ENCODE results near the gene RTP4. TPM values are rescaled to one million over a fixed set of nuclear protein-coding genes. Genes with fewer than 3 reads are reported as not detected.

Gene RTP4
- total and polyA plus RNA-seq, 10 of the 15 experiments (the other 5 are each of a cell fraction or from before 2014, with no cell fraction given): 2.2 to 6.5 (median 3.9) TPM

DNA sequence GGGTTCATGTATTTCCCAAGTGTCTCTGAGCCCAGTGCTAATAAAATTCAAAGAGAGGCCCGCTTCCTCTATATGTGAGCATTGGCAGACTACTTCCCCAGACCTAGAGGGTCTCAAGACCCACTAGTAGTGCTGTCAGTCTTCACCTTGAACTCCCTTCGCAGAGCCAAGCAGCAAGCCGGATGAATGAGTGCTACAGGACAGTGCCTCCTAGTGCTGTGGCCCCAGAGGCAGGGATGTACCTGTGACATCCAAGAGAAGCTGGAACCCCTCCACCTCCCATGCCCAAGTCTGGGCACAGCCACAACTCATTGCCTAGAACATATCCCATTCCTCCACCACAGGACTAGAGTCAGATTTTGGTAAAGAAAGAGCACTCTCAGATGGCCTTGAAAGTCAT, 39.5 kb upstream of the RTP4 start (continued):
- TF ChIP-seq, protein P1, sequence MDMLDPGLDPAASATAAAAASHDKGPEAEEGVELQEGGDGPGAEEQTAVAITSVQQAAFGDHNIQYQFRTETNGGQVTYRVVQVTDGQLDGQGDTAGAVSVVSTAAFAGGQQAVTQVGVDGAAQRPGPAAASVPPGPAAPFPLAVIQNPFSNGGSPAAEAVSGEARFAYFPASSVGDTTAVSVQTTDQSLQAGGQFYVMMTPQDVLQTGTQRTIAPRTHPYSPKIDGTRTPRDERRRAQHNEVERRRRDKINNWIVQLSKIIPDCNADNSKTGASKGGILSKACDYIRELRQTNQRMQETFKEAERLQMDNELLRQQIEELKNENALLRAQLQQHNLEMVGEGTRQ (IDR thresholded peaks at IDR 0.05; ENCODE audit: borderline replicate concordance, low read depth, low read length): no peak
- TF ChIP-seq FOS (IDR thresholded peaks at IDR 0.05; ENCODE audit: borderline replicate concordance, extremely low read depth, insufficient read length): no peak
- no peak for TF ChIP-seq EED (IDR thresholded peaks at IDR 0.05; ENCODE audit: low read depth)
- TF ChIP-seq IRF4 (IDR thresholded peaks at IDR 0.05; ENCODE audit: low read depth, low read length): no peak

DNA sequence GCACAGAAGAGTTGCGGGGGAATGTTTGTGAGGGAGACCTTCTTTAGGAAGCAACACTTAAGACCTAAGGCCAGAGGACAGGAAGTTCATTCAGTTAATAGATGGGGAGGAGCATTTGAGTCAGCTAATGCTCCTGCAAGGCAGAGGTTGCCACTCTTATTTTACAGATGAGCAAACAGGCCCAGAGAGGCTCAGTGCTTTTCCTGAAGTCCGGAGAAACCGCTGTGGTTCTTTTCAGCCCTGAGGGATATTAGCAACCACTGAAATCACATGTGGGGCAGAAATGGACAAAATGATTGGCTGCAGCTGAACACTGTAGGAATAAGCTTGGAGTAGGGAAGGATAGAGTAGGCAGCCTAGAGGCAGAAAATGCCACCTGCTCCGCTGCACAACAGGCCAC, 33.3 kb upstream of the RTP4 start:
- Histone ChIP-seq H3K79me2 (ENCODE audit: control insufficient read depth, insufficient read depth, low read length) (no peaks in the 10 kb centered on the region), H4K20me1 (ENCODE audit: control insufficient read depth, insufficient read depth) (no peaks in the 10 kb centered on the region), H3K4me3 (no peak overlapping the region), H3K4me2 (ENCODE audit: control insufficient read depth, insufficient read depth) (no peak overlapping the region), H3K4me1 (ENCODE audit: control insufficient read depth, insufficient read depth, low read length) (no peaks in the 10 kb centered on the region), H3K36me3 (ENCODE audit: control insufficient read depth in 2 of 2, insufficient read depth in 2 of 2, low read length in 1 of 2) (no peaks in the 10 kb centered on the region), H2AFZ (ENCODE audit: control insufficient read depth, low read depth, low read length) (no peak overlapping the region), H3K27me3 (replicated peaks in 1 of 2; ENCODE audit: control insufficient read depth in 2 of 2, insufficient read depth in 2 of 2, low read length in 1 of 2) (peaks cover 0 to 4% of the 10 kb centered on the region in 2 experiments; a peak in 1 of 4 replicates), H3K9me3 (replicated peaks; ENCODE audit: control insufficient read depth, insufficient read depth, low read length) (no peaks in the 10 kb centered on the region), H3K9ac (ENCODE audit: control insufficient read depth, insufficient read depth, low read length) (no peak overlapping the region), H3K27ac (ENCODE audit: control insufficient read depth, insufficient read depth) (no peak overlapping the region)
- WGBS (ENCODE audit: insufficient coverage, insufficient replicate concordance, low lambda C conversion rate, missing lambda C conversion rate): 55% methylated on average over 4 of the region's 4 CpGs
- CTCF ChIA-PET: interaction anchor here (3.4 kb wide), 1 partner anchor 16 kb away, joined by 21 read pairs; no protein-coding TSS in a partner anchor
- ATAC-seq: no peak
- FAIRE-seq: no peak
- no TSS peak for BruUV-seq (replicated peaks)
- SMC1A ChIA-PET (ENCODE audit: uncharacterized antibody, unreplicated experiment): no interaction called here
- intact Hi-C loops (cut with micrococcal nuclease; ENCODE audit: unreplicated experiment) (no loop called here), in situ Hi-C loops (cut with MboI) (no loop called here)
- POLR2A ChIA-PET: interaction anchor here (0.5 kb wide), 1 partner anchor 903 kb away, joined by 3 read pairs; no protein-coding TSS in a partner anchor
- no peak for DNase-seq (ENCODE audit: low read depth, low spot score)
- RAD21 ChIA-PET (ENCODE audit: unreplicated experiment): no interaction called here
- TF ChIP-seq ZNF622 (IDR thresholded peaks at IDR 0.05) (no peak), ZSCAN29 (IDR thresholded peaks at IDR 0.05) (no peak), MEF2A (IDR thresholded peaks at IDR 0.05; ENCODE audit: insufficient read depth, low read depth, low read length) (no peak), EP300 (IDR thresholded peaks at IDR 0.05; ENCODE audit: borderline replicate concordance in 1 of 2, control insufficient read depth in 1 of 2, low read depth in 2 of 2, low read length in 2 of 2) (no peak), CREM (IDR thresholded peaks at IDR 0.05; ENCODE audit: low read depth) (no peak), POLR2A (IDR thresholded peaks at IDR 0.05; ENCODE audit: low read depth, low read length) (no peak), ESRRA (IDR thresholded peaks at IDR 0.05; ENCODE audit: low read length) (no peak), TAF1 (IDR thresholded peaks at IDR 0.05; ENCODE audit: borderline replicate concordance, low read depth, low read length) (no peak), CBFB (IDR thresholded peaks at IDR 0.05; ENCODE audit: low read depth) (no peak), YBX1 (IDR thresholded peaks at IDR 0.05) (no peak), TCF3 (IDR thresholded peaks at IDR 0.05; ENCODE audit: borderline replicate concordance, insufficient read depth, low read depth, low read length) (no peak), GATAD2B (conservative IDR thresholded peaks at IDR 0.05; ENCODE audit: low read depth) (no peak)
- TF ChIP-seq, protein P2, sequence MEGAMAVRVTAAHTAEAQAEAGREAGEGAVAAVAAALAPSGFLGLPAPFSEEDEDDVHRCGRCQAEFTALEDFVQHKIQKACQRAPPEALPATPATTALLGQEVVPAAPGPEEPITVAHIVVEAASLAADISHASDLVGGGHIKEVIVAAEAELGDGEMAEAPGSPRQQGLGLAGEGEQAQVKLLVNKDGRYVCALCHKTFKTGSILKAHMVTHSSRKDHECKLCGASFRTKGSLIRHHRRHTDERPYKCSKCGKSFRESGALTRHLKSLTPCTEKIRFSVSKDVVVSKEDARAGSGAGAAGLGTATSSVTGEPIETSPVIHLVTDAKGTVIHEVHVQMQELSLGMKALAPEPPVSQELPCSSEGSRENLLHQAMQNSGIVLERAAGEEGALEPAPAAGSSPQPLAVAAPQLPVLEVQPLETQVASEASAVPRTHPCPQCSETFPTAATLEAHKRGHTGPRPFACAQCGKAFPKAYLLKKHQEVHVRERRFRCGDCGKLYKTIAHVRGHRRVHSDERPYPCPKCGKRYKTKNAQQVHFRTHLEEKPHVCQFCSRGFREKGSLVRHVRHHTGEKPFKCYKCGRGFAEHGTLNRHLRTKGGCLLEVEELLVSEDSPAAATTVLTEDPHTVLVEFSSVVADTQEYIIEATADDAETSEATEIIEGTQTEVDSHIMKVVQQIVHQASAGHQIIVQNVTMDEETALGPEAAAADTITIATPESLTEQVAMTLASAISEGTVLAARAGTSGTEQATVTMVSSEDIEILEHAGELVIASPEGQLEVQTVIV (IDR thresholded peaks at IDR 0.05; ENCODE audit: borderline replicate concordance, partially characterized antibody): no peak
- TF ChIP-seq, protein P3, sequence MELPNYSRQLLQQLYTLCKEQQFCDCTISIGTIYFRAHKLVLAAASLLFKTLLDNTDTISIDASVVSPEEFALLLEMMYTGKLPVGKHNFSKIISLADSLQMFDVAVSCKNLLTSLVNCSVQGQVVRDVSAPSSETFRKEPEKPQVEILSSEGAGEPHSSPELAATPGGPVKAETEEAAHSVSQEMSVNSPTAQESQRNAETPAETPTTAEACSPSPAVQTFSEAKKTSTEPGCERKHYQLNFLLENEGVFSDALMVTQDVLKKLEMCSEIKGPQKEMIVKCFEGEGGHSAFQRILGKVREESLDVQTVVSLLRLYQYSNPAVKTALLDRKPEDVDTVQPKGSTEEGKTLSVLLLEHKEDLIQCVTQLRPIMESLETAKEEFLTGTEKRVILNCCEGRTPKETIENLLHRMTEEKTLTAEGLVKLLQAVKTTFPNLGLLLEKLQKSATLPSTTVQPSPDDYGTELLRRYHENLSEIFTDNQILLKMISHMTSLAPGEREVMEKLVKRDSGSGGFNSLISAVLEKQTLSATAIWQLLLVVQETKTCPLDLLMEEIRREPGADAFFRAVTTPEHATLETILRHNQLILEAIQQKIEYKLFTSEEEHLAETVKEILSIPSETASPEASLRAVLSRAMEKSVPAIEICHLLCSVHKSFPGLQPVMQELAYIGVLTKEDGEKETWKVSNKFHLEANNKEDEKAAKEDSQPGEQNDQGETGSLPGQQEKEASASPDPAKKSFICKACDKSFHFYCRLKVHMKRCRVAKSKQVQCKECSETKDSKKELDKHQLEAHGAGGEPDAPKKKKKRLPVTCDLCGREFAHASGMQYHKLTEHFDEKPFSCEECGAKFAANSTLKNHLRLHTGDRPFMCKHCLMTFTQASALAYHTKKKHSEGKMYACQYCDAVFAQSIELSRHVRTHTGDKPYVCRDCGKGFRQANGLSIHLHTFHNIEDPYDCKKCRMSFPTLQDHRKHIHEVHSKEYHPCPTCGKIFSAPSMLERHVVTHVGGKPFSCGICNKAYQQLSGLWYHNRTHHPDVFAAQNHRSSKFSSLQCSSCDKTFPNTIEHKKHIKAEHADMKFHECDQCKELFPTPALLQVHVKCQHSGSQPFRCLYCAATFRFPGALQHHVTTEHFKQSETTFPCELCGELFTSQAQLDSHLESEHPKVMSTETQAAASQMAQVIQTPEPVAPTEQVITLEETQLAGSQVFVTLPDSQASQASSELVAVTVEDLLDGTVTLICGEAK (IDR thresholded peaks at IDR 0.05; ENCODE audit: borderline replicate concordance): no peak
